GM18909 (cell line): ENCODE measurements around the gene LMX1B.
"Not testable (repeated sequence)": the region's sequence is repeated elsewhere in the genome, so short reads cannot be mapped to it uniquely, and the experiment has no call there.

Experiments used
- ATAC-seq: cut with Tn5 transposase; IDR thresholded peaks from one replicate; pipeline ENCODE4 v1.9.1; 2021; ENCODE audit warnings: mild to moderate bottlenecking; ENCODE audit not compliant: unreplicated experiment, poor library complexity

Gene LMX1B

DNA sequence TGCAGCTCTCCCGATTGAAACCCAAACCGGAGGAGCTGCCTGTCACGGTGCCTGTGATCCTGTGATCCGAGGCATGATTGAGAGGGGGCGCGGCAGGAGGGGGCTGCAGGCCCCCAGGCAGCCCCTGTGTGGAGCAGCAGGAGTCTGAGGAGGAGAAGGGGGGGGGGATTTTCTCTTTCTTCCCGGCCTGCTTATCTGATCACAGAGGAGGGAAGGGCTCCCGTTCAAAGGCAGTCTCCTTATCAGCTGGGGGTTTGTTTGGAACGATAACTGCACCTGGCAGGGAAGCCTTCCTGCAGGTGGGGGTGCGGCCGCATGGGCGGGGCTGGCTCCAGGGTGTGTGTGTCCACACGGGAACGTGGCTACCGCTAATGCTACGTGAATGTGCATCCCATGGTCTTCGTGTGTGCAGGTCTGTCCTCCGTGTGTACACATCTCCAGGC is 38.4 kb downstream of the LMX1B start:
- no peak for ATAC-seq

DNA sequence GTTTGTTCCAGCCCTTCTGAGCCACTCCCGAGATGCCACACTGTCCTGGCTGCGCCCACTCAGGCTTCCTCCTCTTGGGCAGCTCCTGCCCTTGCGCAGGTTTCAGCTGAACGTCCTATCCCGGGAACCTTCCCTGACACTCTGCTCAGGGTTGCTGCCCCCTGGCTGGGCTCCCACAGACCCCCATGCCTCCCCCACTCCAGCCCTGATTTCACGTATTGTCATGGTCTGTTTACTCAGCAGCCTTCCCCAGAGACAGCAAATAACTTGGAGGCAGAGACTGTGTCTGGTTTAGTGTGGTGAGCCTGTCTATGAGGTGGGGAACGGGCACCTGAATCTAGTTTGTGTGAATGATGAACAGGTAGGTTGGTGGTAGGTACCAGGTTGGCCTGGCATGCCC is 40.4 kb downstream of the LMX1B start:
- no peak for ATAC-seq

DNA sequence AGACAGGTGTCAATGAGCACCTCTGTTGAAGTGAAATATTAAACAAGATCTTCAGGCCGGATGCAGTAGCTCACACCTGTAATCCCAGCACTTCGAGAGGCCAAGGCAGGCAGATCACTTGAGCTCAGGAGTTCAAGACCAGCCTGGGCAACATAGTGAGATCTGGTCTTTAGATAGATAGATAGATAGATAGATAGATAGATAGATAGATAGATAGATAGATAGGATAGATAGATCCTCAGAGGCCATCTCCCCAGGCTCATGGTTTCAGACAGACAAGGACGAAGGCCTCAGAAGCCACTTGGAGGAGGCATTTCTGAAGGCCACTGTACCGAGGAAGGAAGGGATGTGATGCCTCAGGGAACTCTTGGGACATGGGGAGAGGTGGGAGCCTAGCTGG is 42.5 kb downstream of the LMX1B start:
- ATAC-seq = not testable (repeated sequence)

DNA sequence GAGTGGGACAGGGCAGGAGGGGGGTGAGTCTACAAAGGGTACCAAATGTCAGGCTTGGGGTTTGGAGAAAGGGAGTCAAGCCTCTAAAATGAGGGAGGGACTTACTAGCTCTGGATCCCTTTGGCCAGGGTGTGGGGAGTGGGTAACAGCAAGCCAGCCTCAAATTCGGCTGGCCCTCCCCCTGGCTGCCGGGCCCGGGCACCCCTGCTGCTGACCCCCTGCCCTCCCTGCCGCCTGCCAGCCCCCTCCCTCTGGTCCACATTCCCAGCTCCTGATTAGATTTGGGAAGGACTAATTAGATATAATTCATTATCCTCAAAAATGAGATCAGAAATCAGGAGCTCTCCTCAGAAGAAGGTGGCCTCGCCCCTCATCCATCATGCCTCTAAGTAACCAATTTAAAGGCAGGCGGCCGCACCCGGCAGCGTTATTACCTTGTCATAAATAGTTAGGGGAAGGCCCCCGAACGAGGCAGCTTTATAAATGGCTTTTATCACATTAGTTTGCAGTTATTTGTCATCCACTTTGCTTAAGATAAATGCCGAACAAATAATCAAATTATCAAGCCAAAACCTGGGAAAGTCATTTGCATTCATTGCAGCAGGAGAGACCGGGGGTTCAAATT is 44.6 kb downstream of the LMX1B start:
- no peak for ATAC-seq

DNA sequence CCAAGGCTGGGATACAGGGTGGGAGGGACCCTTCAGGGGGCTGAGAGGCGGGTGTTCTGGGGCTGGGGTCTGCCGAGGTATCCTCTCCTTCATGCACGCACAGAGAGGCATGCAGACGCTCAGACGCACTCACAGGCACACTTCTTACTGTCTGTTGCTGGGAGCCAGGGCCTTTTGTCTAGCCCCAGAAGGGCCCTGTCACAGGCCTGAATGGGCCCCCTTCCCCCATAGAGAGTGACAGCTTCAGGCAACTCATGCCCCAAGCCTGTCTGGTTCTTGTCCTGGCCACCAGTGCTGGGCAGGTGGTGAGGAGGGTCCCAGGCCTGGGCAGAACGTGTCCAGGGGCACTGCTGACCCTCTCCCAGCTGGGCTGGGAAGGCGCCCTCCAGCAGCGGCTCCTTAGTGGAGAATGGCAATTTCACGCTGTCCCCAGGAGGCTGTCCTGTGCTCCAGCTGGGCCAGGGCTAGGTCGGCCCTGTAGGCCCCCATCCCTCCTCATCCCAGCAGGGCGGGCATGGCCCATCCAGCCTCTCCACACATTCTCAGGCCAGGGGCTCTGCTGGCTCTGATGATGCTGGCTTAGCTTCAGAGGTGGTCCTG is 45.3 kb downstream of the LMX1B start:
- ATAC-seq = no peak

DNA sequence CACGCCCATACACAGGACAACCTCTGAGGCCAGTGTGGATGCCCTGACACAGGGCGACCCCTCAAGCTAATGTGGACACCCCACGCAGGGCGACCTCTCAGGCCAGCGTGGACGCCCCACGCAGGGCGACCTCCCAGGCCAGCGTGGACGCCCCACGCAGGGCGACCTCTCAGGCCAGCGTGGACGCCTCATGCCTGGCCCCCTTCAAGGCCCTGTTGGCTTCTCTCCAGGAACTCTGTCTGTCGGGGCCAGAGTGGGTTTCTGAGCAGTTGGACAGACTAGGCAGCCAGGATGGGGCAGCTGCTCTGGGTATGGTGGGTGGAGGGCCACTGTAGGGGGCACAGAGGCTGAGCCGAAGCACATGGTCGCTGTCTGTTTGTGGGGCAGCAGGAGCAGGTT is 47.4 kb downstream of the LMX1B start:
- no peak for ATAC-seq

DNA sequence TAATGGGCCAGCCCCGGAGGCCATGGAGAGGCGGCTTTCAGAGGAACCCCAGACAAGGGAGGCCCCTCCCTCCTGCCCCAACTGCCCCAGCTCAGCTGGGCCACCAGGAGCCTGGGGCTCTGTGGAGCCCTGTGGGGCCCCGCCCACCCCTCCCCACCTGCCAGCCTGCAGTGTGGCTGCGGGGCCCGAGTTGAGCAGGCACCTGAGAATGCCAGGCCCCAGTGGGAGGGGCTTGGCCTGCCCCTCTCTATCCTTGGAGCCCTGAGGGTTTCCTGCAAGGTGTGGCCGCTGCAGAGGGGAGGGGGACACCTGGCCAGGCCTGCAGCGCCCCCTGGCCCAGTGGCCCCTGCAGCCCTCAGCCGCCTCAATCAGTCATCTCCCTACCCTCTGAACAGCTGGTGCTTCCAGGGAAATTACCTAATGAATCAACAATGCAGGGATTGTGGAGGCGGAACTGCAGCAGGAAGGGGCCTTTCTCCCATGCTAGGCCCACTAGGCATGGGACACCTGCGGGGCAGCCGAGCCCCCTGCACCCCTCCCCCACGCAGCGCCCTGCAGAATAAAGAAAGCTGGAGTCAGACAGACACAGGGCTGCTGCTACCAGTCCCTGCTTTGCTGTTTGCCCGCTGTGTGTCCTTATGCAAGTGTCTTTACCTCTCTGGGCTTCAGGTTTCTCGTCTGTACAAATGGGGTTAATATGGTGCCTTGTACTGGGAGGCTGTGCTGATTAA is 48.0 kb downstream of the LMX1B start:
- no peak for ATAC-seq

DNA sequence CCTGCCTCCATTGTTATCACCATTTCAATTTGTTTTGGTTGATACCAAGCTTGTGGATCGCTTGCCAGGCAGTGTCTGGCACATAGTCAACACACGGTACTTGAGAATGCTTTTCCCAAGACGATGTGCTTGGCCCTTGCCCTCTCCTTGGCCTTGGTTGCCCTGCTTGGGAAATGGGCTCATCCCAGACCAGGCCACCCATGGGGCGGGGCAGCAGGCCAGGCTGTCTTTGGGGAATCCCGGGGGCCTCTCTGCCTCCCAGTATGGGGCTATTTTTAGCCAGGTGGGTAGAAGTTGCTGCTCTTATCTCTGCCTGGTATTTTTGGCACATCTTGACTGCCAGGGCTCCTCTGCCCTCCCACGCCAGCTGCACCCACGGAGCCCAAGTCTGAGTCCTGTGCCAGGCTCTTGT is 49.9 kb downstream of the LMX1B start:
- no peak for ATAC-seq

DNA sequence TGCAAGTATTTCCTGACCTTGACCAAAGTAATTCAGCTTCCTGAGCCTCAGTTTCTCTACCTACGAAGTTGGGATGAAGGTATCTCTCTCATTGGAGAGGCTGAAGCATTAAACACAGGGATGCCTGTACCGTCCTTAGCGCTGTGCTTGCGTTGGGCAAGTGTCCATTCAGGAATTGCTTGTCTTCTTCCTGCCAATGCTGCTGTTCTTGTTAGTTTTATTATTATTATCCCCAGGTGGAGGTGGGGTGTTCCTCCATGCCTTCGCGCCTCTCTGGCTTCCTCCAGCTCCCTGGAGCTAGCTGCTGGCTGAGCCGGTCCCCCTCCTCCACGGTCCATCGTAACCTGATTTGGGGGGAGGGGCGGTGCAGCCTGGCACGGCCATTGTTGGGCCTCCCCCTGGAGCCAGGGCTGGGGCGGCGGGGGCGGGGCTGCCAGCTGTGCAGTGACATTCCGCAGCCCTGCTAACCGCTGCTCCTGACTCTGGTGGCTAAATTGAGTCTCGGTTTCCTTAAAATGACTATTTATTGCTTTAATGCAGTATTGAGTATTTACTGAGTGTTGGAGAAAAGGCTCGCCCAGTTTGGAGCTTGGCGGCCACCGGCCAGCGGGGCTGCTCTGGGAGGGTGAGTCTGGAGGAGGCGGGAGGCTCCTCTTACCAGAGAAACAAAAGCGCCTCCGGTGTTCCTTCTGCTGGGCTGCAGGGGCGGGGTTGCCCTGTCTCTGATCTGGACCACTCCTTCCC is 51.3 kb downstream of the LMX1B start:
- no peak for ATAC-seq

DNA sequence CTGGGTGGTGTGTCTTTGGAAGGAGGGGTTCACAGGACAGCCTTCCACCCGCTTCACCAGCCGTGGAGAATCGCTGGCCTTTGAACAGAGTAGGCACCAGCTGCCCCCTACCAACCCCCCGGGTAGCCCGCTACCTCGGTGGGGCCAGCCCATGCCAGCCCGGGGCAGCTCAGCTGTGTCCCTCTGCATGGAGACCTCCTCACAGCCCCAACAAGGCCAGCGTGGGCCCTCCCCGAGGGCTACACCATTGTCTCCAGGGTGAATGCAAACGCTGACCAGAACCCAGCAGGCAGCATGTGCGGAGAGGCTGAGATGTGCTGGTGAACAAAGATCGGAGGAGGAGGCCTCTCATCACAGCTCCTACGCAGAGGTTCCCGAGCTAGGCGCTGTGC is 51.9 kb downstream of the LMX1B start:
- ATAC-seq = no peak

DNA sequence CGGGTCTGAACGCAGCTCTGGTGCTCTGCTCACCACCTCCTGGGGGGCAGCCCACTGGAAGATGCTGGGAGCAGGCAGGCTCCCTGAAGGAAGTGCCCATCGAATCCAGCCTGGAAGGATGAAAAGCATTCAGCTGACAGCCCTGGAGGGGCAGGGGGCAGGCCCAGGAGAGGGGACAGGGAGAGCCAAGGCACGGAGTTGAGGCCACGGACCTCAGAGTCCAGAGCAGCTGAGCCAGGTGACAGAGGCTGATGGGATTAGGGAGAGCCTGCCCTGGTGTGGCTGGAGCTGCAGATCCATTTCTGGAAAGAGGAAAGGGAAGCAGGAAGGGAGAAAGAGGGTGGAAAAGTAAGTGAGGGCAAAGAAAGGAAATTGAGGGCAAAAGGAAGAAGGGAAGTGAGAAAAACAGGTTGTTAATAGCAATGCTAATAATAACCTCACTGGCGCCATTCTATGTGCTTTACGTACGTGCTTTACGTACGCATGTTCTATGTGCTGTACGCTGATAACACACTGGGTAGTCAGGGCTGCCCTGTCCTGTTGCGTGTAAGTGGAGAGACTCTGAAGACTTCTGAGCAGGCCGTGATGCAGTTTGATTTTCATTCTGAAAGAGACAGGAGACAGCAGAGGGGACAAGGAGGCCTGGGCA is 52.6 kb downstream of the LMX1B start:
- no peak for ATAC-seq

DNA sequence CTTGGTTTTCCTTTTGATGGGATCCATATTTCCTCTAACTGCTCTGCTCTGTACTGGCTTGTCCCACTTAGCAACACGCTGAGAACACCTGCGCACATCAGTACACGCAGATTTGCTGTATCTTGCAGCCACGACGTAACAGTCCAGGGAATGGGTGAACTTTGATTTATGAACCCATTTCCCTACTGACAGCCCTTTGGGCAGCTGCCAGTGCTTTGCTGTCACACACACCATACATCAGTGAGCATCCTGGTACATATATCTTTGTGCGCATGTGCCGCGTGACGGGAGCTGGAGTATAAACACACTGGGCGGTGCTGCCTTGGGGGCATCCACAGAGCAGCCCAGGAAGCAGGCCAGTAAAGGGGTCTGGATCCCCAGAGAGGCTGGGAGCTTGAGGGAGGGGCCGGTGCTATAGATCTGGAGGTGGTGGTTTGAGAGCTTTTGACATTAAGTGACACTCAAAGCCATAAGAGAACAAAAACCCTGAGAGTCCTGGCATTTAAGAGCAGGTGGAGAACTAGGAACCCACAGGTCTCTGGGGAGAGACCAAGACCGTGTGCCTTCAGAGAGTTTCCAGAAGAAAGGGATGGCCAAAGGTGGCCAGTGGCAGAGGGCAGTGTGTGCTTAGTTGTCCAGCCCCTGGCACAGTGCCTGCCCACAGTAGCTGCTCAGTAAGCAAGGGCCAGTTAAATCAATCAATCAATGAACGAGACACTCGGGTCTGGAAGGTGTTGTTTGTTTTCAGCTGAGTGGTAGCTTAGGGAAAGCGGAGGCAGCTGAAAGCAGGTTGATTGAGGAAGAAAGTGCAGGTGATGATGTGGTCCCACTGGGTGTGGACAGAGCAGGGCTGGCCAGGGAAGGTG is 53.7 kb downstream of the LMX1B start:
- no peak for ATAC-seq

DNA sequence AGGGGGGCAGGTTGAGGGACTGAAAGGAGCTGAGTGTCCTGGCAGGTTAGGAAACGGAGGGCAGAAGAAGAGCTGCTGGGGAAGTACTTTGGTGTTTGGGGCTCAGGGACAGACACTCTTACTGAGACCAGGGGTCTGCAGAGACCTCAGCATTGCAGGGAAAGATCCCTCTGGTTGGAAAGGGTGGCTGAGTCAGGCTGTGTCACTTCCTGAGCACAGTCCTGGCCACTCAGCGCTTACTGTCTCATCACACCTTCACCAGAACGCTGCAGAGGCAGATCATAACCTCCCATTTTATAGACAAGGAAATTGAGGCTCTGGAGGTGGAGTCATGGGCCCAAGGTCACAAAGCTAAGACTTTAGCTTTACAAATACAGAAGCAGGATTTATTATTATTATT is 54.3 kb downstream of the LMX1B start:
- no peak for ATAC-seq

DNA sequence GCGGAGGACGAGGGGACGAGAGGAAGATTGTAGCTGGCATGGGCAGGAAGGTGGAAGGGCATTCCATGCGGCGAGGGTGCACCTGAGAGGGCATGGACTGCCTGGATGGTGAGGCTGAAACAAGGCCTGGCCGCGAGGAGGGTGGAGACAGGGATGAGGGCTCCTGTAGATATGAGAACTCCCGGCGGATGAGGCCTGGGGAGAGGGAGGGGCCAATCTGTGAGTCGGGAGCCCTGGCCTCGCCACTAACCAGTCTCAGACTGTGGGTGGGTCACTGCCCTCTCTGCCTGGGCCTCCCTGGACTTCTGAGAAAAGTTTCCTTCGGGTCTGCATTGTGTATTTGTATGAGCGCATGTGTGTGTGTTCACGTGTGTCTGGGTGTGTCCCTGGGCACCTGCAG is 55.4 kb downstream of the LMX1B start:
- no peak for ATAC-seq

DNA sequence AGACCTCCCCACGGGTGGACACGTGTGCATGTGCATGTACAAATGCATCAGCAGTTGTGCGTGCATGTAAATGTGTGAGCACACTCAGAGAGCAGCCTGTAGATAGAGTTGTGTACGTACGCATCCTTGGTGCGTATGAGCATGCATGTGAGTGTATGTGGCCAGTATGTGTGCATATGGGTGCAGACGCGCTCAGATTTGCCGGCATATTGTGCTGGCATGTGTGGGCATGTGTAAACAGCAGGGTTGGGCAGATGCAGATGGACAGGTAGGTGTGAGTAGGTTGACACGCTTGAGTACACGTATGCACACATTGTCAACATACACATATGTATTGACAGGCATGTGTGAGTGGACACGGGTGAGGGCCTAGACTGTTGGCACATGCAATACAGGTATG is 56.5 kb downstream of the LMX1B start:
- no peak for ATAC-seq

DNA sequence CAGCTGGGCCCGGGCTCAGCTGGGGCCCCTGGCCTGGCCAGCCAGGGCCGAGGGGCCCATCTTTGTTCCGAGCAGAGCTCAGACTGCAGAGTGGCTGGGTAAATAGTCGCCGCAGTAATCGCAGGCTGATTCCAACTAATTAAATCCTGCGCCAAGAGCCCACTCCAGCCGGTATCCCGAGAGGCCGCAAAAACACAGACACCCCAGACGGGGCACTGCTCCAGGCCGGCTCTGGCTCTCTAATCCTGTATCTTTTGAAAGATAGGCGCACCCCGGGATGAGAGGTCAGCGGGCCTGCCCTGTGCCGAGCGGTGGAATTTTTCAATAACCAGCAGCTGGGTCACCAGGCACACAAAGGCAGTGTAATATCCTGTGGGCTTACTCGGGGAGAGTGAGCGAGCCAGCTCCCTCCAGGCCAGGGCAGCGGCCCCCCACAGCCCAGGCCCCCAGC is 57.7 kb downstream of the LMX1B start:
- no peak for ATAC-seq

DNA sequence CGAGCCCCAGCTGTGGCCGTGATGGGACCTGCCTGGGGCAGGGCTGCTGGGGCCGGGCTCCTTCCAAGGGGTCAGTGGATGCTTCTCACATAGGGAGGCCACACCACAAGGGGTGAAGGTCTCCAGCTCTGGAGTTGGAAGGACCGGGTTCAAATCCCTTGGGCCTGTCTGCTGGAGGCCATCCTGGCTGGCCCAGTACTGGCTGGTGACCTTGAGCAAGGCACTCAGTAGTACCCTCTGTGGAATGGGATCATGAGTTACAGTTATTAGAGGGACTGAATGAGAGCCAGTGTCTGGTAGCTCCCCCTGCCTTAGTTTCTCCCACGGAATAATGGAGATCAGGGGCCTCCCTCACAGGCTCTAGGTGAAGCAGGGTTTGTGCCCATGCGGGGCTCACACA is 58.3 kb downstream of the LMX1B start:
- no peak for ATAC-seq

DNA sequence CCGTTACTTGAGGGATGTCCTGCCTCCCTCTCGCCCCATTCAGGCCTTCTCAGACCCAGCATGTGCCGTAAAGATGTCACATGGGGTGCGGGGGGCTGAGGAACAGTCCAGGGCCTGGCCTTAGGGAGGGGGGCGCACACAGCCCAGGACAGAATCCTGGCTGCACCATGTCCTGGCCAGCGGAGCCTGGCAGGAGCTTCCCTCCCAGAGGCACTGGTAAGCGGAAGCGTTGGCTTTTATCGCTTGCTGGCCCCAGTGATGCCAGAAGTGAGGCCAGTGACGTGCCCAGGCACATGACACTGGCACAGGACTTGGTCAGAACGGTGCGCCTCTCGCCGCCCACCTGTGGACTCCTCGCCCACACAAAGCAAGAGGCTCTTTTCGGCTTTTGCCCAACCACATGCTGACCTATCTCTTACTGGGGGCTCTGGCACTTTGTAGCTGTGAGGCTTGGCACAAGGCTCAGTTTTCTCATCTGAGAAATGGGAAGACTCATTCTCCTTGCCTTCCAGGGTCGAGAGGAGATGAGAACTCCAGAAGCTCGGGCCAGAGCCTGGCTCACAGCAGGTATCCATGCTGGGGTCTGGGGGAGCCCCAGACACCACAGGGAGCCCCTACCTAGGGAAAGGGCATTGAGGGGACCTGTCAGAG is 59.0 kb downstream of the LMX1B start:
- no peak for ATAC-seq

DNA sequence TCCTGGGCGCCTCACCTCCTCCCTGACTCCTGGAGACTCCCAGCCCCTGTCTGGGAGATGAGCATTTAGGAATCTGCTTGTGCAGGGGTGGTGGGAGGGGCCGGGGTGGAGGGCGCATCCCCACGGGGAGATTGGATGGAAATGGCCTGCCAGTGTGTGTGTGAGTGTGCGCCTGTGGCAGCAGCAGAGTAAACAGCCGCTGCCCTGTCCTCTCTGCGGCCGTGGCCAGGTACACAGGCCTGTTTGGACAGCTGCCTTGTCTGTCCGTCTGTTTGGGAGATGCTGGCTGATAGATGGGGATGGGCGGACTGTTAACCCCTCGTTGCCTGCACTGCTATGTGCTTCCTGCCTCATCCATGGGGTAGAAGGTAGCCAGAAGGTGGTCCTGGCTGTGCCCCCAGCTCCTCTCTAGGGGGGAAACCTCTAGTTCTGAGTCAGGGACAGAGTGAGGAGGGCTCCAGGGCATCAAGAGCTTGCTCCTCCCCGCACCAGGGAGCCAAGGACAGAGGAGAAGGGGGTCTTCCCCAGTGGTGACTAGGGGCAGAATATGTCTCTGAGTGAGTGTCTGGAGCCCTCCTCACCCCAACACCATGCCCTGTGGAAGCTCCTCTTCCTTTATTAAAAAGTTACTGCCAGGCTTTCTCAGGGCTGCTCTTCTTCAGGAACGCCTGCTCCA is 60.1 kb downstream of the LMX1B start:
- no peak for ATAC-seq
